NT2/D1 (cell line): ENCODE data around the gene ASAP2.

Experiments used
- YY1 ChIP-seq: IDR thresholded peaks from 2 replicates; pipeline ENCODE4 v1.6.1; 2011; ENCODE audit not compliant: insufficient read length, insufficient read depth
- ZNF274 ChIP-seq: IDR thresholded peaks from 2 replicates; pipeline ENCODE4 v1.6.1; 2011; ENCODE audit warnings: mild to moderate bottlenecking, low read depth, low read length

- TF ChIP-seq ZNF274 (no peak), YY1 (no peak)
Measured at GRCh38 chr2:9239616-9240015, 33.0 kb downstream of the ASAP2 start.
